Body of pancreas (tissue), 4 donors: ENCODE results near the gene CAVIN4.

Experiments used
- CTCF ChIP-seq, 7 experiments: fragments of 450-650 bp in 4 of 7; fragments of 200-600 bp in 3 of 7; sonication (generic) in 3 of 7; IDR thresholded peaks; one replicate each; pipeline ENCODE4 v1.5.1; 2016 to 2019; ENCODE audit warnings: antibody characterized with exemption in 7 of 7
- POLR2A ChIP-seq, 3 donors: fragments of 450-650 bp; IDR thresholded peaks; one replicate each; pipeline ENCODE4 v1.6.1; 2016; ENCODE audit warnings: antibody characterized with exemption in 3 of 3, mild to moderate bottlenecking in 2 of 3

GRCh38 chr9:100534401-100534800, 43.5 kb upstream of the CAVIN4 start:
- TF ChIP-seq CTCF (IDR thresholded peaks at IDR 0.05) (no peak), POLR2A (IDR thresholded peaks at IDR 0.05) (no peak)
